H9 (cell line): ENCODE results near the gene GPR35. TPM values are rescaled to one million over a fixed set of nuclear protein-coding genes. Genes with fewer than 3 reads are reported as not detected.

Experiments
- DNase-seq: peaks from one replicate; pipeline ENCODE4 v3.0.0-alpha.2; 2017
- H2AFZ ChIP-seq: one replicate; pipeline ENCODE4 v1.6.1; 2013; ENCODE audit warnings: mild to moderate bottlenecking, low read length, control low read depth, moderate library complexity
- H2AK5ac ChIP-seq: 2 replicates; pipeline ENCODE4 v1.6.1; 2013; ENCODE audit warnings: low read length, control low read depth, mixed read lengths; ENCODE audit not compliant: insufficient read length
- H2BK120ac ChIP-seq: one replicate; pipeline ENCODE4 v1.6.1; 2013; ENCODE audit warnings: low read depth, mild to moderate bottlenecking, low read length, control low read depth, inconsistent platforms; ENCODE audit not compliant: poor library complexity, severe bottlenecking
- H2BK12ac ChIP-seq: 2 replicates; pipeline ENCODE4 v1.6.1; 2013; ENCODE audit warnings: low read length, control low read depth, mixed read lengths, low read depth; ENCODE audit not compliant: insufficient read length
- H2BK15ac ChIP-seq: 2 replicates; pipeline ENCODE4 v1.6.1; 2013; ENCODE audit warnings: low read depth, low read length, control low read depth
- H2BK20ac ChIP-seq: one replicate; pipeline ENCODE4 v1.6.1; 2013; ENCODE audit warnings: low read depth, mild to moderate bottlenecking, low read length, control low read depth, inconsistent platforms; ENCODE audit not compliant: poor library complexity, severe bottlenecking
- H2BK5ac ChIP-seq: 2 replicates; pipeline ENCODE4 v1.6.1; 2013; ENCODE audit warnings: low read length, control low read depth, mixed read lengths; ENCODE audit not compliant: insufficient read length
- H3K14ac ChIP-seq: 2 replicates; pipeline ENCODE4 v1.6.1; 2013; ENCODE audit warnings: low read length, control low read depth; ENCODE audit not compliant: insufficient read depth
- H3K18ac ChIP-seq: 2 replicates; pipeline ENCODE4 v1.6.1; 2013; ENCODE audit warnings: low read depth, mild to moderate bottlenecking, mixed read lengths, low read length, control low read depth; ENCODE audit not compliant: insufficient read length
- H3K23ac ChIP-seq: 2 replicates; pipeline ENCODE4 v1.6.1; 2013; ENCODE audit warnings: low read length, control low read depth, mixed read lengths, low read depth; ENCODE audit not compliant: insufficient read length
- H3K23me2 ChIP-seq: 2 replicates; pipeline ENCODE4 v1.6.1; 2013; ENCODE audit warnings: low read depth, mild to moderate bottlenecking, mixed read lengths, low read length, control low read depth; ENCODE audit not compliant: insufficient read length, poor library complexity, severe bottlenecking
- H3K27ac ChIP-seq: 2 replicates; pipeline ENCODE4 v1.5.1; 2013; ENCODE audit warnings: low read length, control low read depth, mixed read lengths, low read depth; ENCODE audit not compliant: insufficient read length
- H3K27me3 ChIP-seq: 2 replicates; pipeline ENCODE4 v1.6.1; 2013; ENCODE audit warnings: low read length, control low read depth, inconsistent platforms; ENCODE audit not compliant: insufficient read depth
- H3K4ac ChIP-seq: 2 replicates; pipeline ENCODE4 v1.6.1; 2013; ENCODE audit warnings: low read depth, mild to moderate bottlenecking, control low read depth, inconsistent platforms, low read length, moderate library complexity
- H3K4me1 ChIP-seq: 2 replicates; pipeline ENCODE4 v1.6.1; 2013; ENCODE audit warnings: low read length, control low read depth, inconsistent platforms; ENCODE audit not compliant: insufficient read depth
- H3K4me2 ChIP-seq: 2 replicates; pipeline ENCODE4 v1.6.1; 2013; ENCODE audit warnings: low read length, control low read depth, mixed read lengths; ENCODE audit not compliant: insufficient read length, insufficient read depth
- H3K56ac ChIP-seq: 2 replicates; pipeline ENCODE4 v1.6.1; 2013; ENCODE audit warnings: low read depth, mild to moderate bottlenecking, mixed read lengths, low read length, control low read depth; ENCODE audit not compliant: insufficient read length
- H3K79me1 ChIP-seq: 2 replicates; pipeline ENCODE4 v1.6.1; 2013; ENCODE audit warnings: low read depth, mild to moderate bottlenecking, moderate library complexity, low read length, control low read depth, inconsistent platforms; ENCODE audit not compliant: insufficient read depth, poor library complexity, severe bottlenecking
- H3K79me2 ChIP-seq: 2 replicates; pipeline ENCODE4 v1.6.1; 2013; ENCODE audit warnings: low read length, control low read depth, inconsistent platforms; ENCODE audit not compliant: insufficient read depth
- H3K9ac ChIP-seq: 2 replicates; pipeline ENCODE4 v1.6.1; 2013; ENCODE audit warnings: low read length, control low read depth, mixed read lengths; ENCODE audit not compliant: insufficient read length; ENCODE audit errors: extremely low read depth
- H3K9me3 ChIP-seq: one replicate; pipeline ENCODE4 v1.6.1; 2013; ENCODE audit warnings: low read depth, low read length, inconsistent platforms; ENCODE audit not compliant: control insufficient read depth
- H3T11ph ChIP-seq: one replicate; pipeline ENCODE4 v1.6.1; 2013; ENCODE audit warnings: mild to moderate bottlenecking, low read length, control low read depth, inconsistent platforms
- H4K20me1 ChIP-seq: one replicate; pipeline ENCODE4 v1.6.1; 2013; ENCODE audit not compliant: control insufficient read depth, insufficient read length, insufficient read depth
- H4K5ac ChIP-seq: 2 replicates; pipeline ENCODE4 v1.6.1; 2013; ENCODE audit warnings: low read depth, mild to moderate bottlenecking, mixed read lengths, low read length, control low read depth; ENCODE audit not compliant: insufficient read length
- H4K8ac ChIP-seq: replicated peaks from 2 replicates; pipeline ENCODE4 v1.6.1; 2013; ENCODE audit warnings: low read length, control low read depth, mixed read lengths, low read depth; ENCODE audit not compliant: insufficient read length
- H4K91ac ChIP-seq: 2 replicates; pipeline ENCODE4 v1.6.1; 2013; ENCODE audit warnings: low read depth, mild to moderate bottlenecking, moderate library complexity, mixed read lengths, low read length, control low read depth; ENCODE audit not compliant: insufficient read length
- H3K27ac Mint-ChIP-seq, 3 experiments: 2 replicates in 2 of 3; 3 replicates in 1 of 3; pipeline ENCODE4 v1.8.0; 2020 to 2021; ENCODE audit warnings: mixed read lengths in 3 of 3, mild to moderate bottlenecking in 1 of 3, moderate library complexity in 1 of 3
- H3K27me3 Mint-ChIP-seq: 2 replicates; pipeline ENCODE4 v1.8.0; 2021; ENCODE audit warnings: low read depth, mild to moderate bottlenecking, moderate library complexity, mixed read lengths
- H3K36me3 Mint-ChIP-seq, 3 experiments: 2 replicates in 2 of 3; 3 replicates in 1 of 3; pipeline ENCODE4 v1.8.0; 2020 to 2021; ENCODE audit warnings: low read depth in 3 of 3, mixed read lengths in 3 of 3; ENCODE audit not compliant: insufficient read depth in 1 of 3
- H3K4me1 Mint-ChIP-seq, 2 experiments: 2 replicates each; pipeline ENCODE4 v1.8.0; 2020; ENCODE audit warnings: mixed read lengths in 2 of 2
- H3K4me3 Mint-ChIP-seq, 2 experiments: 2 replicates in 1 of 2; 3 replicates in 1 of 2; pipeline ENCODE4 v1.8.0; 2020 to 2021; ENCODE audit warnings: mild to moderate bottlenecking in 2 of 2, mixed read lengths in 2 of 2, moderate library complexity in 1 of 2
- H3K9me3 Mint-ChIP-seq, 2 experiments: 2 replicates in 1 of 2; 3 replicates in 1 of 2; pipeline ENCODE4 v1.8.0; 2020; ENCODE audit warnings: mild to moderate bottlenecking in 2 of 2, mixed read lengths in 2 of 2, moderate library complexity in 1 of 2
- WGBS: extraction: QIAGEN DNeasy Blood & Tissue Kit; methylation state at CpG from one replicate; pipeline ENCODE4 v1.1.7; 2013; ENCODE audit warnings: missing lambda C conversion rate, low lambda C conversion rate, mixed read lengths; ENCODE audit not compliant: insufficient read length; ENCODE audit errors: extremely low coverage; 5-methylcytosine and 5-hydroxymethylcytosine counted together
- total RNA-seq: library from RNA; stranded (reverse); gene quantifications from 2 replicates; pipeline ENCODE4 v1.2.1, GENCODE V29; 2021
- TF ChIP-seq, protein P1 (sequence below): fragments of 200-600 bp; sonication (generic); conservative IDR thresholded peaks from 3 replicates; pipeline ENCODE4 v1.8.0; 2021; ENCODE audit warnings: antibody characterized with exemption, mild to moderate bottlenecking

Gene GPR35
- total RNA-seq, 1 experiment from 2014 or later, result 1.4 TPM

DNA sequence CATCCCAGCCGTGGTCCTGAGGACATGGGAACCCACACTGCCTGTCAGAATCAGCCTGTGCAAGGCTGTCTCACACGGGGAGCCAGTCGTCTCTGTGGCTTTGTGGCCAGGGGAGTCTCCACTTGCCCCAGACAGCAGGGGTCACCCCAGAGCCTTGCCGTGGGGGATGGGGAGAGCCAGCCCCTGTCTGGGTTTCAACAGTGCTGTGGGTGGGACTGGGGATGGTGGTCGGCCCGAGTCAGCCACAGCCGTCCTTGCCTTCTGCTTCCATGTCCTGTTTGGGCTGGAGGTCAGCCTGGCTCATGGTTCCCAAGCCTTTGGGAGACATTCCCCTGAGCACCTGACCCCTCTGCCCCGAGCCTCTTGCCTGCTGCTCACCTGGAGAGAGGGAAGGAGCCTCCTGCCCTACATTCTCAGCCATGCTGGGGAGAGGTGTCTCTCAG lies 19.6 kb downstream of the GPR35 start:
- no peak overlapping the region for H2AK5ac ChIP-seq
- no peak overlapping the region for H3T11ph ChIP-seq
- no peak overlapping the region for H2BK120ac ChIP-seq
- no peak overlapping the region for H4K5ac ChIP-seq
- no peak overlapping the region for H4K91ac ChIP-seq
- no peak overlapping the region for H4K8ac ChIP-seq
- no peaks in the 10 kb centered on the region for H4K20me1 ChIP-seq
- TF ChIP-seq, protein P1, sequence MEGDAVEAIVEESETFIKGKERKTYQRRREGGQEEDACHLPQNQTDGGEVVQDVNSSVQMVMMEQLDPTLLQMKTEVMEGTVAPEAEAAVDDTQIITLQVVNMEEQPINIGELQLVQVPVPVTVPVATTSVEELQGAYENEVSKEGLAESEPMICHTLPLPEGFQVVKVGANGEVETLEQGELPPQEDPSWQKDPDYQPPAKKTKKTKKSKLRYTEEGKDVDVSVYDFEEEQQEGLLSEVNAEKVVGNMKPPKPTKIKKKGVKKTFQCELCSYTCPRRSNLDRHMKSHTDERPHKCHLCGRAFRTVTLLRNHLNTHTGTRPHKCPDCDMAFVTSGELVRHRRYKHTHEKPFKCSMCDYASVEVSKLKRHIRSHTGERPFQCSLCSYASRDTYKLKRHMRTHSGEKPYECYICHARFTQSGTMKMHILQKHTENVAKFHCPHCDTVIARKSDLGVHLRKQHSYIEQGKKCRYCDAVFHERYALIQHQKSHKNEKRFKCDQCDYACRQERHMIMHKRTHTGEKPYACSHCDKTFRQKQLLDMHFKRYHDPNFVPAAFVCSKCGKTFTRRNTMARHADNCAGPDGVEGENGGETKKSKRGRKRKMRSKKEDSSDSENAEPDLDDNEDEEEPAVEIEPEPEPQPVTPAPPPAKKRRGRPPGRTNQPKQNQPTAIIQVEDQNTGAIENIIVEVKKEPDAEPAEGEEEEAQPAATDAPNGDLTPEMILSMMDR, result no peak; the same call in 2 of the 3 replicates
- H3K79me2 ChIP-seq, result no peaks in the 10 kb centered on the region
- no peaks in the 10 kb centered on the region for H3K23me2 ChIP-seq
- Mint-ChIP-seq H3K9me3 (no peaks in the 10 kb centered on the region; a peak in 3 of 5 replicates), H3K4me1 (peaks cover 9 to 17% of the 10 kb centered on the region in 2 experiments), H3K27ac (no peak overlapping the region), H3K4me3 (no peak overlapping the region), H3K27me3 (peaks cover 36% of the 10 kb centered on the region), H3K36me3 (no peaks in the 10 kb centered on the region)
- H2AFZ ChIP-seq, result no peak overlapping the region
- H3K23ac ChIP-seq, result no peak overlapping the region
- no peak overlapping the region for H3K18ac ChIP-seq
- no peaks in the 10 kb centered on the region for H3K79me1 ChIP-seq
- no peak overlapping the region for H3K4ac ChIP-seq
- no peaks in the 10 kb centered on the region for H3K27me3 ChIP-seq
- H3K14ac ChIP-seq, result peak overlapping the region; percentile 18; the same call in 1 of the 2 replicates
- no peak overlapping the region for H3K9ac ChIP-seq
- no peak overlapping the region for H2BK20ac ChIP-seq
- no peak overlapping the region for H2BK5ac ChIP-seq
- H2BK12ac ChIP-seq, result no peak overlapping the region
- H3K56ac ChIP-seq, result no peak overlapping the region
- DNase-seq, result peak; percentile 23
- no peak overlapping the region for H2BK15ac ChIP-seq
- H3K4me2 ChIP-seq, result no peak overlapping the region
- no peaks in the 10 kb centered on the region for H3K4me1 ChIP-seq
- H3K9me3 ChIP-seq, result no peaks in the 10 kb centered on the region
- no CpG with 5 or more reads among the region's 8 CpGs for WGBS
- H3K27ac ChIP-seq, result no peak overlapping the region
